Measurements from ENCODE around the gene PROX1. TPM values are rescaled to one million over a fixed set of nuclear protein-coding genes. Genes with fewer than 3 reads are reported as not detected.

The PROX1 gene
- 100 to 1,000 TPM in 4 of 9 donors, 10 to 100 TPM in 5; 44.6 to 145 (median 96.4) TPM for total RNA-seq
- 1 to 10 TPM; 6.9 to 9.8 TPM for polyA plus RNA-seq
- long read RNA-seq, donor 1, full-length matches to known transcripts, result 2 of 21 reads
- long read RNA-seq, donor 1, partial matches to known transcripts, result 6 of 21 reads
- long read RNA-seq, donor 1, other reads (novel, unspliced or antisense), result 13 of 21 reads
- long read RNA-seq, donor 2, full-length matches to known transcripts, result 11 of 29 reads
- long read RNA-seq, donor 2, partial matches to known transcripts, result 9 of 29 reads
- long read RNA-seq, donor 2, other reads (novel, unspliced or antisense), result 9 of 29 reads
- long read RNA-seq, donor 3, full-length matches to known transcripts, result 2 of 12 reads
- long read RNA-seq, donor 3, partial matches to known transcripts, result 4 of 12 reads
- long read RNA-seq, donor 3, other reads (novel, unspliced or antisense), result 6 of 12 reads

GRCh38 chr1:213987927-213988506 lies at the start of gene PROX1:
Gene PROX1, plus strand, starts transcription at chr1:213987973. Its CDS starts 8,563 bp downstream, at chr1:213996536.
- peak within 1 kb of the TSS; percentile 42 to 83 (median 64) for H3K4me3 ChIP-seq
- peaks cover 0 to 27% (median 8%) of the 10 kb centered on the region in 12 donors for H3K4me1 ChIP-seq
- DNase-seq (peak in 2 of 5 donors; percentile 37 to 44), ATAC-seq (peak; percentile 73 to 88 (median 85))
- intact Hi-C loops (cut with DNase I), result loop anchor here in 9 of 10 donors (1.0 to 10.0 kb wide), 12 partner anchors 39 to 863 kb away; no protein-coding TSS in a partner anchor
- peaks cover 2 to 56% (median 36%) of the 10 kb centered on the region in 9 donors for H3K27me3 ChIP-seq
- 1 to 2% (median 1%) methylated on average over 29 of the region's 29 CpGs for WGBS, 4 donors
- H3K9me3 ChIP-seq, result no peaks in the 10 kb centered on the region
- TF ChIP-seq CTCF (IDR thresholded peaks at IDR 0.05), result peak in 3 of 12 donors; percentile 8 to 24 (median 12)
- TF ChIP-seq POLR2A (IDR thresholded peaks at IDR 0.05), result peak; percentile 68 to 84
- peak within 1 kb of the TSS; percentile 56 to 94 (median 88) for H3K27ac ChIP-seq
- no peaks in the 10 kb centered on the region for H3K36me3 ChIP-seq

GRCh38 chr1:213938776-213939175 lies 49.0 kb upstream of the PROX1 start:
- Histone ChIP-seq H3K27ac (no peak overlapping the region), H3K4me3 (no peak overlapping the region), H3K4me1 (peaks cover 0 to 9% (median 0%) of the 10 kb centered on the region in 12 donors), H3K36me3 (no peaks in the 10 kb centered on the region), H3K9me3 (peaks cover 0 to 4% (median 0%) of the 10 kb centered on the region in 12 donors), H3K27me3 (no peaks in the 10 kb centered on the region)
- TF ChIP-seq POLR2A (IDR thresholded peaks at IDR 0.05) (no peak), CTCF (IDR thresholded peaks at IDR 0.05) (no peak)
- WGBS, 4 donors, result 81 to 92% (median 91%) methylated on average over 5 of the region's 5 CpGs
- no peak for DNase-seq
- ATAC-seq, result no peak
- intact Hi-C loops (cut with DNase I), result no loop called here

- Histone ChIP-seq H3K9me3 (peaks cover 0 to 4% (median 0%) of the 10 kb centered on the region in 12 donors), H3K36me3 (no peaks in the 10 kb centered on the region), H3K4me3 (no peak overlapping the region), H3K27ac (no peak overlapping the region), H3K27me3 (no peaks in the 10 kb centered on the region), H3K4me1 (peaks cover 0 to 4% (median 0%) of the 10 kb centered on the region in 12 donors)
- no peak for ATAC-seq
- TF ChIP-seq POLR2A (IDR thresholded peaks at IDR 0.05) (no peak), CTCF (IDR thresholded peaks at IDR 0.05) (no peak)
- 63 to 90% (median 86%) methylated on average over 3 of the region's 3 CpGs for WGBS, 4 donors
- intact Hi-C loops (cut with DNase I), result no loop called here
- no peak for DNase-seq
Observed at GRCh38 chr1:213939888-213940287, 47.9 kb upstream of the PROX1 start.

GRCh38 chr1:213940947-213941346 lies 46.8 kb upstream of the PROX1 start:
- H3K27ac ChIP-seq, result no peak overlapping the region
- TF ChIP-seq CTCF (IDR thresholded peaks at IDR 0.05) (no peak), POLR2A (IDR thresholded peaks at IDR 0.05) (no peak)
- H3K27me3 ChIP-seq, result peaks cover 0 to 5% (median 0%) of the 10 kb centered on the region in 9 donors
- no peaks in the 10 kb centered on the region for H3K4me1 ChIP-seq
- H3K9me3 ChIP-seq, result peaks cover 0 to 4% (median 0%) of the 10 kb centered on the region in 12 donors
- no peaks in the 10 kb centered on the region for H3K36me3 ChIP-seq
- no peak for ATAC-seq
- no peak overlapping the region for H3K4me3 ChIP-seq
- intact Hi-C loops (cut with DNase I), result no loop called here
- no peak for DNase-seq
